GM23338 (cell line): ENCODE data around the gene CCL7. TPM values are rescaled to one million over a fixed set of nuclear protein-coding genes. Genes with fewer than 3 reads are reported as not detected.

ENCODE experiments used
- ATAC-seq: fragments of 200-7000 bp; cut with Tn5 transposase; 3 replicates; pipeline ENCODE4 v1.9.1; 2020
- DNase-seq: peaks from one replicate; pipeline ENCODE4 v3.0.0-alpha.2; 2015; ENCODE audit warnings: low spot score
- H2AFZ ChIP-seq: fragments of 200-600 bp; sonication (generic); 2 replicates; pipeline ENCODE4 v1.8.0; 2016; ENCODE audit warnings: antibody characterized with exemption, mild to moderate bottlenecking, moderate library complexity
- H3F3A ChIP-seq: fragments of 200-600 bp; sonication (generic); replicated peaks from 2 replicates; pipeline ENCODE4 v1.8.0; 2017; ENCODE audit warnings: antibody characterized with exemption, mixed run types, low read depth
- H3K27ac ChIP-seq: fragments of 200-600 bp; sonication (generic); 2 replicates; pipeline ENCODE4 v1.6.1; 2016; ENCODE audit warnings: low read depth
- H3K27me3 ChIP-seq: fragments of 200-600 bp; sonication (generic); 2 replicates; pipeline ENCODE4 v1.8.0; 2016; ENCODE audit warnings: mild to moderate bottlenecking, mixed run types, moderate library complexity; ENCODE audit not compliant: insufficient read depth
- H3K36me3 ChIP-seq: fragments of 200-600 bp; sonication (generic); 2 replicates; pipeline ENCODE4 v1.8.0; 2016; ENCODE audit warnings: mild to moderate bottlenecking; ENCODE audit not compliant: insufficient read depth
- H3K4me1 ChIP-seq: fragments of 200-600 bp; sonication (generic); 2 replicates; pipeline ENCODE4 v1.8.0; 2016; ENCODE audit warnings: mild to moderate bottlenecking, moderate library complexity; ENCODE audit not compliant: insufficient read depth
- H3K4me2 ChIP-seq: fragments of 200-600 bp; sonication (generic); 2 replicates; pipeline ENCODE4 v1.7.1; 2017; ENCODE audit warnings: mixed run types
- H3K4me3 ChIP-seq: fragments of 200-600 bp; sonication (generic); 2 replicates; pipeline ENCODE4 v1.6.1; 2016; ENCODE audit warnings: mixed run types
- H3K79me2 ChIP-seq: fragments of 200-600 bp; sonication (generic); replicated peaks from 2 replicates; pipeline ENCODE4 v1.8.0; 2017; ENCODE audit warnings: mild to moderate bottlenecking; ENCODE audit not compliant: insufficient read depth
- H3K9me2 ChIP-seq: fragments of 200-600 bp; sonication (generic); 2 replicates; pipeline ENCODE4 v1.8.0; 2017; ENCODE audit not compliant: insufficient read depth
- H4K20me1 ChIP-seq: fragments of 200-600 bp; sonication (generic); replicated peaks from 2 replicates; pipeline ENCODE4 v1.8.0; 2017; ENCODE audit warnings: mild to moderate bottlenecking; ENCODE audit not compliant: insufficient read depth
- H3K27ac Mint-ChIP-seq: 2 replicates; pipeline ENCODE4 v1.8.0; 2020; ENCODE audit warnings: inconsistent platforms, mild to moderate bottlenecking, moderate library complexity, mixed read lengths
- H3K27me3 Mint-ChIP-seq: 3 replicates; pipeline ENCODE4 v1.8.0; 2022; ENCODE audit warnings: low read depth, mild to moderate bottlenecking, moderate library complexity, mixed read lengths, inconsistent platforms; ENCODE audit not compliant: insufficient read depth, poor library complexity
- H3K36me3 Mint-ChIP-seq: 3 replicates; pipeline ENCODE4 v1.8.0; 2021; ENCODE audit warnings: low read depth, mild to moderate bottlenecking, inconsistent platforms, moderate library complexity, mixed read lengths
- H3K4me1 Mint-ChIP-seq: 3 replicates; pipeline ENCODE4 v1.8.0; 2020; ENCODE audit warnings: mild to moderate bottlenecking, inconsistent platforms, mixed read lengths
- H3K4me3 Mint-ChIP-seq: 3 replicates; pipeline ENCODE4 v1.8.0; 2021; ENCODE audit warnings: moderate library complexity, mild to moderate bottlenecking, inconsistent platforms, mixed read lengths
- H3K9me3 Mint-ChIP-seq: 3 replicates; pipeline ENCODE4 v1.8.0; 2020; ENCODE audit warnings: moderate library complexity, mild to moderate bottlenecking, inconsistent platforms, mixed read lengths
- CREB1 ChIP-seq: fragments of 250-450 bp; sonication (Bioruptor Pico); IDR thresholded peaks from 2 replicates; pipeline ENCODE4 v1.5.0; 2020; ENCODE audit warnings: low read depth, mild to moderate bottlenecking, moderate library complexity
- EZH2 ChIP-seq: fragments of 200-600 bp; sonication (generic); IDR thresholded peaks from one replicate; pipeline ENCODE4 v1.8.0; 2017; ENCODE audit warnings: antibody characterized with exemption, mild to moderate bottlenecking, low read depth; ENCODE audit not compliant: unreplicated experiment
- EZH2phosphoT487 ChIP-seq: fragments of 200-600 bp; sonication (generic); IDR thresholded peaks from one replicate; pipeline ENCODE4 v1.8.1; 2018; ENCODE audit warnings: antibody characterized with exemption; ENCODE audit not compliant: unreplicated experiment
- JUNB ChIP-seq: IDR thresholded peaks from one replicate; pipeline ENCODE4 v1.6.1; 2016; ENCODE audit warnings: antibody characterized with exemption; ENCODE audit not compliant: unreplicated experiment
- NANOG ChIP-seq: IDR thresholded peaks from 2 replicates; pipeline ENCODE4 v1.6.1; 2016; ENCODE audit warnings: antibody characterized with exemption, borderline replicate concordance
- POLR2AphosphoS5 ChIP-seq: IDR thresholded peaks from 2 replicates; pipeline ENCODE4 v1.6.1; 2016; ENCODE audit warnings: antibody characterized with exemption, low read depth
- STAT1 ChIP-seq: IDR thresholded peaks from one replicate; pipeline ENCODE4 v1.6.1; 2016; ENCODE audit warnings: antibody characterized with exemption; ENCODE audit not compliant: unreplicated experiment
- ZNF114 ChIP-seq: fragments of 250-450 bp; sonication (Bioruptor Pico); IDR thresholded peaks from 2 replicates; pipeline ENCODE4 v1.5.0; 2020; ENCODE audit warnings: mild to moderate bottlenecking, moderate library complexity
- ZNF331 ChIP-seq: fragments of 250-450 bp; sonication (Bioruptor Pico); IDR thresholded peaks from 2 replicates; pipeline ENCODE4 v1.5.0; 2020; ENCODE audit warnings: low read depth, mild to moderate bottlenecking, moderate library complexity
- polyA plus RNA-seq: library from polyadenylated mRNA; unstranded; fragments of >200 nt; fragmentation: Nextera tagmentation; extraction: Ambion mirVana; gene quantifications from 2 replicates; pipeline ENCODE4 v1.2.1, GENCODE V29; 2016
- total RNA-seq: library from RNA; depleted of rRNA; stranded (reverse); fragments of >200 nt; shearing (Covaris generic); gene quantifications from 2 replicates; pipeline ENCODE4 v1.2.3, GENCODE V29; 2014
- TF ChIP-seq, protein P1 (sequence below): IDR thresholded peaks from one replicate; pipeline ENCODE4 v1.6.1; 2018; ENCODE audit warnings: antibody characterized with exemption; ENCODE audit not compliant: unreplicated experiment
- TF ChIP-seq, protein P2 (sequence below): IDR thresholded peaks from 2 replicates; pipeline ENCODE4 v1.6.1; 2016; ENCODE audit warnings: antibody characterized with exemption
- TF ChIP-seq, protein P3 (sequence below): fragments of 250-450 bp; sonication (Bioruptor Pico); IDR thresholded peaks from 2 replicates; pipeline ENCODE4 v1.5.0; 2020; ENCODE audit warnings: mild to moderate bottlenecking, moderate library complexity
- TF ChIP-seq, protein P4 (sequence below), 2 experiments: fragments of 200-600 bp in 1 of 2; sonication (generic) in 1 of 2; conservative IDR thresholded peaks; 2 replicates each; pipeline versions ENCODE4 v1.5.1 to v1.6.1; 2016 to 2017; ENCODE audit warnings: antibody characterized with exemption in 2 of 2, low read depth in 2 of 2, mild to moderate bottlenecking in 2 of 2, moderate library complexity in 1 of 2

Gene CCL7
- total and polyA plus RNA-seq, 2 experiments from 2014 or later, result not detected

GRCh38 chr17:34291721-34292348 lies 21.8 kb downstream of the CCL7 start:
- Histone ChIP-seq H2AFZ (no peak overlapping the region), H3K4me1 (no peaks in the 10 kb centered on the region), H3K4me2 (no peak overlapping the region), H3F3A (no peaks in the 10 kb centered on the region), H3K36me3 (no peaks in the 10 kb centered on the region), H3K79me2 (no peaks in the 10 kb centered on the region), H3K27me3 (no peaks in the 10 kb centered on the region), H3K27ac (no peak overlapping the region), H4K20me1 (no peaks in the 10 kb centered on the region), H3K4me3 (no peak overlapping the region), H3K9me2 (peaks cover 12% of the 10 kb centered on the region; the same call in 1 of the 2 replicates)
- no peak overlapping the region for H3K4me3 Mint-ChIP-seq
- TF ChIP-seq ZNF114 (CRISPR knock-in tag), result no peak
- TF ChIP-seq, protein P1, sequence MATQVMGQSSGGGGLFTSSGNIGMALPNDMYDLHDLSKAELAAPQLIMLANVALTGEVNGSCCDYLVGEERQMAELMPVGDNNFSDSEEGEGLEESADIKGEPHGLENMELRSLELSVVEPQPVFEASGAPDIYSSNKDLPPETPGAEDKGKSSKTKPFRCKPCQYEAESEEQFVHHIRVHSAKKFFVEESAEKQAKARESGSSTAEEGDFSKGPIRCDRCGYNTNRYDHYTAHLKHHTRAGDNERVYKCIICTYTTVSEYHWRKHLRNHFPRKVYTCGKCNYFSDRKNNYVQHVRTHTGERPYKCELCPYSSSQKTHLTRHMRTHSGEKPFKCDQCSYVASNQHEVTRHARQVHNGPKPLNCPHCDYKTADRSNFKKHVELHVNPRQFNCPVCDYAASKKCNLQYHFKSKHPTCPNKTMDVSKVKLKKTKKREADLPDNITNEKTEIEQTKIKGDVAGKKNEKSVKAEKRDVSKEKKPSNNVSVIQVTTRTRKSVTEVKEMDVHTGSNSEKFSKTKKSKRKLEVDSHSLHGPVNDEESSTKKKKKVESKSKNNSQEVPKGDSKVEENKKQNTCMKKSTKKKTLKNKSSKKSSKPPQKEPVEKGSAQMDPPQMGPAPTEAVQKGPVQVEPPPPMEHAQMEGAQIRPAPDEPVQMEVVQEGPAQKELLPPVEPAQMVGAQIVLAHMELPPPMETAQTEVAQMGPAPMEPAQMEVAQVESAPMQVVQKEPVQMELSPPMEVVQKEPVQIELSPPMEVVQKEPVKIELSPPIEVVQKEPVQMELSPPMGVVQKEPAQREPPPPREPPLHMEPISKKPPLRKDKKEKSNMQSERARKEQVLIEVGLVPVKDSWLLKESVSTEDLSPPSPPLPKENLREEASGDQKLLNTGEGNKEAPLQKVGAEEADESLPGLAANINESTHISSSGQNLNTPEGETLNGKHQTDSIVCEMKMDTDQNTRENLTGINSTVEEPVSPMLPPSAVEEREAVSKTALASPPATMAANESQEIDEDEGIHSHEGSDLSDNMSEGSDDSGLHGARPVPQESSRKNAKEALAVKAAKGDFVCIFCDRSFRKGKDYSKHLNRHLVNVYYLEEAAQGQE, result no peak
- TF ChIP-seq, protein P2, sequence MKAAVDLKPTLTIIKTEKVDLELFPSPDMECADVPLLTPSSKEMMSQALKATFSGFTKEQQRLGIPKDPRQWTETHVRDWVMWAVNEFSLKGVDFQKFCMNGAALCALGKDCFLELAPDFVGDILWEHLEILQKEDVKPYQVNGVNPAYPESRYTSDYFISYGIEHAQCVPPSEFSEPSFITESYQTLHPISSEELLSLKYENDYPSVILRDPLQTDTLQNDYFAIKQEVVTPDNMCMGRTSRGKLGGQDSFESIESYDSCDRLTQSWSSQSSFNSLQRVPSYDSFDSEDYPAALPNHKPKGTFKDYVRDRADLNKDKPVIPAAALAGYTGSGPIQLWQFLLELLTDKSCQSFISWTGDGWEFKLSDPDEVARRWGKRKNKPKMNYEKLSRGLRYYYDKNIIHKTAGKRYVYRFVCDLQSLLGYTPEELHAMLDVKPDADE, result no peak
- no peak for TF ChIP-seq JUNB
- no peak for TF ChIP-seq CREB1 (CRISPR knock-in tag)
- TF ChIP-seq STAT1, result no peak
- TF ChIP-seq NANOG, result no peak
- TF ChIP-seq, protein P3, sequence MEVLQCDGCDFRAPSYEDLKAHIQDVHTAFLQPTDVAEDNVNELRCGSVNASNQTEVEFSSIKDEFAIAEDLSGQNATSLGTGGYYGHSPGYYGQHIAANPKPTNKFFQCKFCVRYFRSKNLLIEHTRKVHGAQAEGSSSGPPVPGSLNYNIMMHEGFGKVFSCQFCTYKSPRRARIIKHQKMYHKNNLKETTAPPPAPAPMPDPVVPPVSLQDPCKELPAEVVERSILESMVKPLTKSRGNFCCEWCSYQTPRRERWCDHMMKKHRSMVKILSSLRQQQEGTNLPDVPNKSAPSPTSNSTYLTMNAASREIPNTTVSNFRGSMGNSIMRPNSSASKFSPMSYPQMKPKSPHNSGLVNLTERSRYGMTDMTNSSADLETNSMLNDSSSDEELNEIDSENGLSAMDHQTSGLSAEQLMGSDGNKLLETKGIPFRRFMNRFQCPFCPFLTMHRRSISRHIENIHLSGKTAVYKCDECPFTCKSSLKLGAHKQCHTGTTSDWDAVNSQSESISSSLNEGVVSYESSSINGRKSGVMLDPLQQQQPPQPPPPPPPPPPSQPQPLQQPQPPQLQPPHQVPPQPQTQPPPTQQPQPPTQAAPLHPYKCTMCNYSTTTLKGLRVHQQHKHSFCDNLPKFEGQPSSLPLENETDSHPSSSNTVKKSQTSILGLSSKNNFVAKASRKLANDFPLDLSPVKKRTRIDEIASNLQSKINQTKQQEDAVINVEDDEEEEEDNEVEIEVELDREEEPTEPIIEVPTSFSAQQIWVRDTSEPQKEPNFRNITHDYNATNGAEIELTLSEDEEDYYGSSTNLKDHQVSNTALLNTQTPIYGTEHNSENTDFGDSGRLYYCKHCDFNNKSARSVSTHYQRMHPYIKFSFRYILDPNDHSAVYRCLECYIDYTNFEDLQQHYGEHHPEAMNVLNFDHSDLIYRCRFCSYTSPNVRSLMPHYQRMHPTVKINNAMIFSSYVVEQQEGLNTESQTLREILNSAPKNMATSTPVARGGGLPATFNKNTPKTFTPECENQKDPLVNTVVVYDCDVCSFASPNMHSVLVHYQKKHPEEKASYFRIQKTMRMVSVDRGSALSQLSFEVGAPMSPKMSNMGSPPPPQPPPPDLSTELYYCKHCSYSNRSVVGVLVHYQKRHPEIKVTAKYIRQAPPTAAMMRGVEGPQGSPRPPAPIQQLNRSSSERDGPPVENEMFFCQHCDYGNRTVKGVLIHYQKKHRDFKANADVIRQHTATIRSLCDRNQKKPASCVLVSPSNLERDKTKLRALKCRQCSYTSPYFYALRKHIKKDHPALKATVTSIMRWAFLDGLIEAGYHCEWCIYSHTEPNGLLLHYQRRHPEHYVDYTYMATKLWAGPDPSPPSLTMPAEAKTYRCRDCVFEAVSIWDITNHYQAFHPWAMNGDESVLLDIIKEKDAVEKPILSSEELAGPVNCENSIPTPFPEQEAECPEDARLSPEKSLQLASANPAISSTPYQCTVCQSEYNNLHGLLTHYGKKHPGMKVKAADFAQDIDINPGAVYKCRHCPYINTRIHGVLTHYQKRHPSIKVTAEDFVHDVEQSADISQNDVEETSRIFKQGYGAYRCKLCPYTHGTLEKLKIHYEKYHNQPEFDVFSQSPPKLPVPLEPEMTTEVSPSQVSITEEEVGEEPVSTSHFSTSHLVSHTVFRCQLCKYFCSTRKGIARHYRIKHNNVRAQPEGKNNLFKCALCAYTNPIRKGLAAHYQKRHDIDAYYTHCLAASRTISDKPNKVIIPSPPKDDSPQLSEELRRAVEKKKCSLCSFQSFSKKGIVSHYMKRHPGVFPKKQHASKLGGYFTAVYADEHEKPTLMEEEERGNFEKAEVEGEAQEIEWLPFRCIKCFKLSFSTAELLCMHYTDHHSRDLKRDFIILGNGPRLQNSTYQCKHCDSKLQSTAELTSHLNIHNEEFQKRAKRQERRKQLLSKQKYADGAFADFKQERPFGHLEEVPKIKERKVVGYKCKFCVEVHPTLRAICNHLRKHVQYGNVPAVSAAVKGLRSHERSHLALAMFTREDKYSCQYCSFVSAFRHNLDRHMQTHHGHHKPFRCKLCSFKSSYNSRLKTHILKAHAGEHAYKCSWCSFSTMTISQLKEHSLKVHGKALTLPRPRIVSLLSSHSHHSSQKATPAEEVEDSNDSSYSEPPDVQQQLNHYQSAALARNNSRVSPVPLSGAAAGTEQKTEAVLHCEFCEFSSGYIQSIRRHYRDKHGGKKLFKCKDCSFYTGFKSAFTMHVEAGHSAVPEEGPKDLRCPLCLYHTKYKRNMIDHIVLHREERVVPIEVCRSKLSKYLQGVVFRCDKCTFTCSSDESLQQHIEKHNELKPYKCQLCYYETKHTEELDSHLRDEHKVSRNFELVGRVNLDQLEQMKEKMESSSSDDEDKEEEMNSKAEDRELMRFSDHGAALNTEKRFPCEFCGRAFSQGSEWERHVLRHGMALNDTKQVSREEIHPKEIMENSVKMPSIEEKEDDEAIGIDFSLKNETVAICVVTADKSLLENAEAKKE (CRISPR knock-in tag), result no peak
- no peak for TF ChIP-seq POLR2AphosphoS5
- no peak for TF ChIP-seq ZNF331 (CRISPR knock-in tag)
- no peak for TF ChIP-seq EZH2phosphoT487
- TF ChIP-seq, protein P4, sequence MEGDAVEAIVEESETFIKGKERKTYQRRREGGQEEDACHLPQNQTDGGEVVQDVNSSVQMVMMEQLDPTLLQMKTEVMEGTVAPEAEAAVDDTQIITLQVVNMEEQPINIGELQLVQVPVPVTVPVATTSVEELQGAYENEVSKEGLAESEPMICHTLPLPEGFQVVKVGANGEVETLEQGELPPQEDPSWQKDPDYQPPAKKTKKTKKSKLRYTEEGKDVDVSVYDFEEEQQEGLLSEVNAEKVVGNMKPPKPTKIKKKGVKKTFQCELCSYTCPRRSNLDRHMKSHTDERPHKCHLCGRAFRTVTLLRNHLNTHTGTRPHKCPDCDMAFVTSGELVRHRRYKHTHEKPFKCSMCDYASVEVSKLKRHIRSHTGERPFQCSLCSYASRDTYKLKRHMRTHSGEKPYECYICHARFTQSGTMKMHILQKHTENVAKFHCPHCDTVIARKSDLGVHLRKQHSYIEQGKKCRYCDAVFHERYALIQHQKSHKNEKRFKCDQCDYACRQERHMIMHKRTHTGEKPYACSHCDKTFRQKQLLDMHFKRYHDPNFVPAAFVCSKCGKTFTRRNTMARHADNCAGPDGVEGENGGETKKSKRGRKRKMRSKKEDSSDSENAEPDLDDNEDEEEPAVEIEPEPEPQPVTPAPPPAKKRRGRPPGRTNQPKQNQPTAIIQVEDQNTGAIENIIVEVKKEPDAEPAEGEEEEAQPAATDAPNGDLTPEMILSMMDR (conservative IDR thresholded peaks at IDR 0.05; ENCODE audit: low read depth in 2 of 2), result no peak
- no peak for TF ChIP-seq EZH2
- no peak for ATAC-seq
- no peaks in the 10 kb centered on the region for H3K36me3 Mint-ChIP-seq
- DNase-seq, result no peak
- peaks cover 4% of the 10 kb centered on the region for H3K27me3 Mint-ChIP-seq
- no peak overlapping the region for H3K27ac Mint-ChIP-seq
- H3K9me3 Mint-ChIP-seq, result no peaks in the 10 kb centered on the region; the same call in 2 of the 3 replicates
- H3K4me1 Mint-ChIP-seq, result no peaks in the 10 kb centered on the region
